Muscle of back (tissue), 11 donors: ENCODE results near the gene SLC26A5. TPM values are rescaled to one million over a fixed set of nuclear protein-coding genes. Genes with fewer than 3 reads are reported as not detected.

Experiments used
- DNase-seq, 3 donors: peaks; one replicate each; pipeline versions ENCODE4 v3.0.0 to v3.0.0-alpha.2; 2013
- polyA plus RNA-seq, 10 donors: library from polyadenylated mRNA; unstranded; fragments of 120-200 nt; gene quantifications; one replicate each; pipeline ENCODE4 v1.2.1, GENCODE V29; 2013; ENCODE audit not compliant: insufficient read length in 10 of 10

The SLC26A5 gene
- polyA plus RNA-seq, 10 donors: 0.17 to 0.73 (median 0.20) TPM; not detected in 4

DNA sequence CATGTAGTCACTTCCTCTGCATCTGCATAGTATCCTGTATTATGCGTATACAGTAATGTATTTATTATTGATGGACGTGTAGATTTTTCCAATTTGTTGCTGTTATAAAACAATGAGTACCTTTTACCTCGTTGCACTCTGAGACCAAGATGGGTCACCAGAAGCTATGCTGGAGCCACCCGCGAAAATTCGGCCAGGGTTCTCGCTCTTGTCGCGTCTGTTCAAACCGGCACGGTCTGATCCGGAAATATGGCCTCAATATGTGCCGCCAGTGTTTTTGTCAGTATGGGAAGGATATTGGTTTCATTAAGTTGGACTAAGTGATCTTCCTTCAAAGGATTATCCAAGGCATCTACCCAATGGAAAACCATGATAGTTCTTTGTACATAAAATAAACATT is 97.6 kb downstream of the SLC26A5 start:
- DNase-seq: no peak

DNA sequence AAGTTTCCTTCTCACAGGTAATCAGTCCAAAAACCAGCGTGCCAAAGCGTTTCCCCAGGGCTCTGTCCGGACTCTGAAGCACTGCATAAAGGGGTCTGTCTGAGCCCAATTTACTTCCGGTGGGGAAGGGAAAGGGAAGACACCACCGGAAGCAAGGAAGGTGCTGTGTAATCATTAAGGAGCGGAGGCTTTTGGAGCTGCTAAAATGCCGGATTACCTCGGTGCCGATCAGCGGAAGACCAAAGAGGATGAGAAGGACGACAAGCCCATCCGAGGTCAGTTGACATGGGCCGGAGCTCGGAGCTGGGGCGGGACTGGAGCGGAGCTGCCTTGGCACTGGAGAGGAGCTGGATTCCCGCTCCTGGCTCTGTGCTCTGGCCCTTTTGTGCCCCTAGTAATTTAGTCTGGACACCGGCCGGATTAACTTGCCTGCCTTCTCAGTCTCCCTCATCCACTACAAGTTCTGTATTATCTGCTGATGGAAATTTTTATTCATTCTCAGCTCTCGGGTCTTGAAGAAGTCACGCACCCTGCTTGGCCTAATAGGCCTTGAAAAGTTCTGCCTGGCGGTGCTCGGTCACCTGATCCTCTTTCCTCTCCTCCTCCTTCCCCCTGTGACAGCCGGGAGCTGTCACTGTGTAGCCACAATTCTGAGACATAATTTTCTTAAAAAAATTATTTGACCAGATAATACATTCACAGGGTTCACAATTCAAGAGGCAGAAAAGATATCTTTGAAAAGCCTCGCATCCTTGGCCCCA is 98.3 kb downstream of the SLC26A5 start, which contains the start of gene PSMC2:
Gene PSMC2 (plus strand): TSS at position 137 of the 761 bp plus-strand sequence. CDS start 69 bp downstream, at position 206.
- DNase-seq: peak; percentile 93 to 98 (median 94)

DNA sequence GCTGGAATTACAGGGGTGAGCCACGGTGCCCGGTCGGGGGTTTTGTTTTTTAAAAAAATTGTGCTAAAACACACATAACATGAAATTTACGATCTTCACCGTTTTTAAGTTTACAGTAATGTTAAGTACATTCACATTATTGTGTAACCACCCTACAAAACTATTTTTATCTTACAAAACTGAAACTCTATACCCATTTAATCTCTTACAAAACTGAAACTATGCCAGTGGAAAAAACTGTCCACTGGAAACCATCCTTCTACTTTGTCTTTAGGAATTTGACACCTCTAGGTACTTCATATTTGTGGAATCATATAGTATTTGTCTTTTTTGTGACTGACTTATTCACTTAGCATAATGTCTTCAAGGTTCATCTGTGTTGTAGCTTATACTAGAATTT is 99.6 kb downstream of the SLC26A5 start:
- no peak for DNase-seq

DNA sequence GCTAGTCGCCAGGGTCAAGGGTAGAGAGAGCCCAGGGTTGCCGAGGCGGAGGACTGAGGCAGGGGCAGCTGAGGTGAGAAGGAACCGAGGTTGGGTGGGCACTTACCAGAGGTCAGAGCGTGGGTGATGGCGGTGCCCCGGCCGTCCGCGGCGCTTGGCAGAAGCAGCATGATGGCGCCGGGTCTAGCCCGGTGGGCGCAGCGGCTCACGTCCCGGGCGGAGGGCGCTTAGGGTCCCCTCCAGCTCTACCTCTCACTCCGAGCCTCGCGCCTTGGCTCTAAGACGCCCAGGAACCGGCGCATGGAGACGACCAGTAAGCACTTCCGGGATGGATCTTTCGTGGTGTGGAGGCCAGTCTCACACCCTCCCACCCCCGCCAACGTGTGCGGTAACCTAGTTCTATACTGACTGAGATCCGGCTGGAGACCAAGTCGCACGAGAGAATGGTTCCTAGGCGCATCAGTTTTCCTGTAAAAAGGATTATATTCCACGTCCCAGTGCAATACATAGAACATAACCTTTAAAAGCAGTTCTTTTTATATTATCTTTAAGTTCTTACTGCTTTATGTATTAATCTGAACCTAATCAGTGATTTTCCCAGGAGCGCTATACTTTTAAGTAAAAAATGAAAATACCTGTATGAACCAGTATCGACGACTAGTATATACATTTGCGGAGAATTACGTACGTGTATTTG is 101.4 kb downstream of the SLC26A5 start, which contains the start of gene DNAJC2:
Gene DNAJC2 (minus strand): TSS at position 315 of the 697 bp plus-strand sequence. CDS start 145 bp downstream, at position 170.
- peak; percentile 91 to 96 (median 93) for DNase-seq

DNA sequence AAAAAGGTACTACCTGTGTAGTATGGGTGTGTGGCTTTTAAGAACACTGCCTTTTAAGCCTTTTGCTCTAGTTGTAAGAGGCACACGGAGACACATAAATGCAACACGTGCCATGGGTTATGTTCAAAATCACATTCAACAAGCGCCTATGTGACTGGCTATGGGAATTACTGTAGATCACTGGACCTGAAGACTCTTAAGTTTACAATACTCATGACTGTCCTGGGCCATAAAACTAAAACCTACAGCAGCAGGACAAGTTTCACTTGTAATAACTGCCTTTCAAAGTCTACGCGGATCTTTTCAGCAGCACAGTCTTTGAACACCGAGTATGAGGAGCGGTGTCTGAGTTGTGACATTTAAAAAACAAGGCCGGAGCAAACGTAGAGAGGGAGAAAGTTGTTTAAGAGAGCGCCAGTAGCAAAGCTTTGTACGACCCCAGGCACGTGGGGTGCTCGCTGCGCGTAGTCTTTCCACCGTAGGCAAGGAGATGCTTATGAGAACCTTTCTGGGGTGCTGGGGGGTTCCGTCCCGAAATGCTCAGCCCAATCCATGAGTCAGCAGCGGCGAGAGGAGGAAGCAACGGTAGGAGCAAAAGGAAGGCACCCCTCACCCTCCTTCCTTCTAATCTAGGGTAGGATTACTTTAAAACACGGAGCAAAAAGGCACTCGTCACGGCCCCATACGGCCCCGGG is 102.1 kb downstream of the SLC26A5 start:
- peak in 2 of 3 donors; percentile 3 to 8 for DNase-seq

DNA sequence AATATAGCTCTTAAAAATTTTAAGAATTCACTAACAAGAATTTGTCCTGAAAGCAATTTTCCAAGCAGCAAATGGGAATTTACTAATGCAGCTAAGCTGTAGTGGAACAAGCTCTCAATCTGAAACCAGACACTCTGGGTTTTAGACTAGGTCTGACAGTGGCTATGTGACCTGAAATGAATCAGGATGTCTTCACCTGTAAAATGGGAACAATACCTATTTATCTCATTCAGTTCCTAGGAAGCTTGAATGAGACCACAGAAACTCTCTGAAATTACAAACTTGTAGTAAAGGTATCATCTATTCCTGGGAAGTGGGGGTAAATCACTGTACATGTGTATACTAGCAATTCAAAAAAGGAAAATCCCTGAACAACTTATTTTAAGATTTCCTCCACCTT is 102.7 kb downstream of the SLC26A5 start:
- DNase-seq: no peak

DNA sequence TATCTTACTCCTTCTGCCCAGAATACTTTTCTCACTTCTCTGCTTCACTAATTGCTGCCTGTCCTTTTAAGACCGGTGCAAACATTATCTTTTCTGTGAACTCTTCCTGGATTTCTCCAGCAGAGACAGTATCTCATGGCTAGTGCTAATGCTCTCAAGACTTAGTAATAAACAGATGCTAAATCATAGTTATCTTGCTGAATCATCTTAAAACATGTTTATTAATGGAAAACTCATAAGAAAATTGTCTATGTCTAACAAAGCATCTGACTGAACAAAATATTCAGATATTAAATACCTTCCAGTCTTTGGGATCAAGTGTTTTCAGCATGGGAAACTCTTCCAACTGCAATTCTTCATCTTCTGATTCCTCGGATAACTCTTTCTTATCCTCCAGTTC is 104.5 kb downstream of the SLC26A5 start:
- no peak for DNase-seq

DNA sequence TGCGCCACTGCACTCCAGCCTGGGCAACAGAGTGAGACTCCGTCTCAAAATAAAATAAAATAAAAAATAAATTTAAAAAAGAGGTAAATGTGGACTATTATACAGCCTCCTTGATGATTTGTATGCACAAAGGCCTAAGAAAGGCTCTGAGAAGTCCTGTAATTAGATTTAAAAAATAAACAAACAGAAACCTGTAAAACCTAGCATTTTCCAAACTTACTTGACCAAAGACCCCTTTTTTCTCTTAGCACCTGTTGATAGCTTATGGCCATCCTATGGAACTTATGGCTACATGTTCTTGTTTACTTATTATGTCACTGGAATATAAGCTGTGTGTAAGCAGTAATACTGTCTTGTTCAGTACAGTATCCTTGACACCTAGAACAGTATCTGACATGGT is 107.1 kb downstream of the SLC26A5 start:
- DNase-seq: no peak

DNA sequence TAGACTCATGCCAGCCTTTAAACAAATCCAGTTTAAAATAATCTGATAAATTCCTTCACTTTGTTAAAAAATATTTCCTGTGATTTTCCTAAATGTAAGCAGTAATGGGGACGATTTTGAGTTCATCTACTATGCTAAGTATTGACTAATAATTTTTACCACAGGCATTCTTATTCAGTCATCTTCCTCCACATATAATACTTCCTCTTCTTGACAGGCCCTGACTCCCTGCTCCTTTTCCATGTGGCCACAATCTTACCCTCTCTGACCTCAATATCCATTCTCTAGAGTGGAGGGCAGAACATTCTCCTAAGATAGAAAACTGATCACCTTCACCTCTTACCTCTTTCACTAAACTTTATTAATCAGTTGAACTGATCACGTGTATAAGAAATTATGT is 109.2 kb downstream of the SLC26A5 start:
- DNase-seq: no peak

DNA sequence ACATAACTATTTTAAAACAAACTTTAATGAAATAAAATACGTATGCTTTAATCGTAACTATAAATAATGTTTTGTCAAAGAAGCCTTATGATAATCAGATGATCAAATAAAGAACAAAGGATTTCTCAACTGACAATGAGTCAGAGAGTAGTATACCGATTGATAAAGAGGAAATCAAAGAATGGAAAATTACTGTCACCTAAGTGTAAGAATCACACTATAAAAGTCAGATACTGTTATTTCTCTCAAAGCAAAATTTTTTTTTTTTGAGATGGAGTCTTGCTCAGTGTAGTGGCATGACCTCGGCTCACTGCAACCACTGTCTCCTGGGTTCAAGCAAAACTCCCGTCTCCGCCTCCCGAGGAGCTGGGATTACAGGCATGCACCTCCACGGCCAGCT is 120.3 kb downstream of the SLC26A5 start:
- DNase-seq: no peak

Other genes starting within 250 kb of the SLC26A5 start
- gene PMPCB, start 148.8 kb downstream of the SLC26A5 start, polyA plus RNA-seq: 10 to 100 TPM; 52.8 to 70.5 (median 63.1) TPM
- 10 to 100 TPM; 28.4 to 44.2 (median 35.5) TPM for gene DNAJC2, start 101.4 kb downstream of the SLC26A5 start, polyA plus RNA-seq
- gene PSMC2, start 98.6 kb downstream of the SLC26A5 start, polyA plus RNA-seq: 100 to 1,000 TPM in 3 of 10 donors, 10 to 100 TPM in 7; 89.2 to 105 (median 96.8) TPM